Osteoblast (primary cell): ENCODE results near the gene TMOD3. TPM values are rescaled to one million over a fixed set of nuclear protein-coding genes. Genes with fewer than 3 reads are reported as not detected.

ENCODE experiments used
- DNase-seq: peaks from one replicate; pipeline ENCODE4 v3.0.0; 2011; ENCODE audit warnings: low spot score, mixed read lengths; ENCODE audit not compliant: insufficient read length; ENCODE audit errors: missing footprints
- H2AFZ ChIP-seq: 2 replicates; pipeline ENCODE4 v1.6.0; 2011; ENCODE audit warnings: mild to moderate bottlenecking, low read length
- H3K27ac ChIP-seq: 2 replicates; pipeline ENCODE4 v1.5.1; 2011; ENCODE audit warnings: mild to moderate bottlenecking, low read depth, low read length, moderate library complexity
- H3K27me3 ChIP-seq: 2 replicates; pipeline ENCODE4 v1.6.0; 2012; ENCODE audit warnings: mild to moderate bottlenecking, control low read depth, inconsistent platforms, low read length, moderate library complexity; ENCODE audit not compliant: insufficient read depth
- H3K36me3 ChIP-seq: 2 replicates; pipeline ENCODE4 v1.5.1; 2011; ENCODE audit warnings: mild to moderate bottlenecking, low read length, control low read depth, moderate library complexity; ENCODE audit not compliant: insufficient read depth
- H3K4me1 ChIP-seq: 2 replicates; pipeline ENCODE4 v1.5.1; 2011; ENCODE audit warnings: mild to moderate bottlenecking, low read length, control low read depth, moderate library complexity; ENCODE audit not compliant: insufficient read depth
- H3K4me2 ChIP-seq: 2 replicates; pipeline ENCODE4 v1.6.0; 2011; ENCODE audit warnings: mild to moderate bottlenecking, low read length; ENCODE audit not compliant: insufficient read depth
- H3K4me3 ChIP-seq: fragments of 200-600 bp; sonication (generic); 3 replicates; pipeline ENCODE4 v1.5.1; 2012; ENCODE audit warnings: mild to moderate bottlenecking, low read length, inconsistent platforms; ENCODE audit not compliant: insufficient read depth
- H3K79me2 ChIP-seq: 2 replicates; pipeline ENCODE4 v1.6.0; 2012; ENCODE audit warnings: mild to moderate bottlenecking, low read length, control low read depth, inconsistent platforms; ENCODE audit not compliant: insufficient read depth
- H3K9me3 ChIP-seq: 2 replicates; pipeline ENCODE4 v1.5.1; 2011; ENCODE audit warnings: low read depth, low read length, control low read depth
- H4K20me1 ChIP-seq: 2 replicates; pipeline ENCODE4 v1.6.0; 2012; ENCODE audit warnings: mild to moderate bottlenecking, low read length, control low read depth; ENCODE audit not compliant: insufficient read depth
- total RNA-seq: library from RNA; depleted of rRNA; stranded (reverse); fragments of >200 nt; gene quantifications from 2 replicates; pipeline ENCODE4 v1.2.3, GENCODE V29; 2012
- TF ChIP-seq, protein P1 (sequence below): IDR thresholded peaks from 2 replicates; pipeline ENCODE4 v1.5.1; 2011; ENCODE audit warnings: mild to moderate bottlenecking, low read depth, low read length, moderate library complexity; ENCODE audit errors: extremely low read depth

TMOD3 gene
- total RNA-seq, 1 donor = 44.5 TPM

DNA sequence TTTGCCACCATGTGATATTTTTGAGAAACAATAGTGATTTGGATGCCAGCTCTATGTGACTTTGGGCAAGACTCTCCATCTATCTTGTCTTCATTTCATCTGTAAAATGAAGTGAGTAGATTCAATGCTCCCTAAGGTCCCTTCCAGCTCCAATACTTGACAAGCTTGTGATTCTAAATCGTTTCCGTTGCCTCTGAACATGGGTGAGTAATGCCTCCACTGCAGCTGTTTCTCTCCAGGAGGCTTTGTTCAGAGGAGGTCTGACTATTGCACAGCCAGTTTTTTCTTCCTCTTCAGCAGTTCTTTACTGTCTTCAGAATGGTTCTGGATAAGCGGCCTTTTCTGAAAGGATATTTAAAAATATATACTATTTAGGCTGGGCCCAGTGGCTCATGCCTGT lies 14.8 kb upstream of the TMOD3 start:
- DNase-seq = no peak
- TF ChIP-seq, protein P1, sequence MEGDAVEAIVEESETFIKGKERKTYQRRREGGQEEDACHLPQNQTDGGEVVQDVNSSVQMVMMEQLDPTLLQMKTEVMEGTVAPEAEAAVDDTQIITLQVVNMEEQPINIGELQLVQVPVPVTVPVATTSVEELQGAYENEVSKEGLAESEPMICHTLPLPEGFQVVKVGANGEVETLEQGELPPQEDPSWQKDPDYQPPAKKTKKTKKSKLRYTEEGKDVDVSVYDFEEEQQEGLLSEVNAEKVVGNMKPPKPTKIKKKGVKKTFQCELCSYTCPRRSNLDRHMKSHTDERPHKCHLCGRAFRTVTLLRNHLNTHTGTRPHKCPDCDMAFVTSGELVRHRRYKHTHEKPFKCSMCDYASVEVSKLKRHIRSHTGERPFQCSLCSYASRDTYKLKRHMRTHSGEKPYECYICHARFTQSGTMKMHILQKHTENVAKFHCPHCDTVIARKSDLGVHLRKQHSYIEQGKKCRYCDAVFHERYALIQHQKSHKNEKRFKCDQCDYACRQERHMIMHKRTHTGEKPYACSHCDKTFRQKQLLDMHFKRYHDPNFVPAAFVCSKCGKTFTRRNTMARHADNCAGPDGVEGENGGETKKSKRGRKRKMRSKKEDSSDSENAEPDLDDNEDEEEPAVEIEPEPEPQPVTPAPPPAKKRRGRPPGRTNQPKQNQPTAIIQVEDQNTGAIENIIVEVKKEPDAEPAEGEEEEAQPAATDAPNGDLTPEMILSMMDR = no peak
- Histone ChIP-seq H3K27me3 (no peaks in the 10 kb centered on the region), H3K36me3 (no peaks in the 10 kb centered on the region), H4K20me1 (no peaks in the 10 kb centered on the region), H3K4me3 (no peak overlapping the region), H3K27ac (no peak overlapping the region), H3K79me2 (no peaks in the 10 kb centered on the region), H3K9me3 (no peaks in the 10 kb centered on the region), H3K4me2 (no peak overlapping the region), H2AFZ (no peak overlapping the region), H3K4me1 (no peaks in the 10 kb centered on the region)

- no peaks in the 10 kb centered on the region for H3K27me3 ChIP-seq
- H4K20me1 ChIP-seq = no peaks in the 10 kb centered on the region
- TF ChIP-seq, protein P1 = no peak
- DNase-seq = no peak
- no peak overlapping the region for H3K27ac ChIP-seq
- no peak overlapping the region for H2AFZ ChIP-seq
- no peak overlapping the region for H3K4me3 ChIP-seq
- H3K9me3 ChIP-seq = no peaks in the 10 kb centered on the region
- no peaks in the 10 kb centered on the region for H3K79me2 ChIP-seq
- H3K4me1 ChIP-seq = no peaks in the 10 kb centered on the region
- no peak overlapping the region for H3K4me2 ChIP-seq
- H3K36me3 ChIP-seq = no peaks in the 10 kb centered on the region
Measured at GRCh38 chr15:51816611-51817010, 12.8 kb upstream of the TMOD3 start.

GRCh38 chr15:51818150-51818549 lies 11.3 kb upstream of the TMOD3 start:
- TF ChIP-seq, protein P1 = no peak
- Histone ChIP-seq H3K27me3 (no peaks in the 10 kb centered on the region), H3K27ac (no peak overlapping the region), H2AFZ (no peak overlapping the region), H3K4me2 (no peak overlapping the region), H3K79me2 (no peaks in the 10 kb centered on the region), H3K4me1 (no peaks in the 10 kb centered on the region), H4K20me1 (no peaks in the 10 kb centered on the region), H3K36me3 (no peaks in the 10 kb centered on the region), H3K9me3 (no peaks in the 10 kb centered on the region), H3K4me3 (no peak overlapping the region)
- no peak for DNase-seq

GRCh38 chr15:51825698-51826097 lies 3.8 kb upstream of the TMOD3 start:
- H3K27me3 ChIP-seq = no peaks in the 10 kb centered on the region
- H3K79me2 ChIP-seq = peaks cover 13% of the 10 kb centered on the region
- H2AFZ ChIP-seq = no peak overlapping the region
- H3K4me3 ChIP-seq = no peak overlapping the region
- TF ChIP-seq, protein P1 = no peak
- H3K9me3 ChIP-seq = no peaks in the 10 kb centered on the region
- H3K27ac ChIP-seq = no peak overlapping the region
- H4K20me1 ChIP-seq = no peaks in the 10 kb centered on the region
- H3K4me2 ChIP-seq = no peak overlapping the region
- peaks cover 2% of the 10 kb centered on the region for H3K4me1 ChIP-seq
- no peak for DNase-seq
- no peaks in the 10 kb centered on the region for H3K36me3 ChIP-seq
